NCI-H2107 treated with DMSO at 0.1 percent for 48 hours (cell line): ENCODE data around the gene IRAK1BP1.
"Not testable (repeated sequence)": the region's sequence is repeated elsewhere in the genome, so short reads cannot be mapped to it uniquely, and the experiment has no call there.

ENCODE experiments used
- DNase-seq: peaks from one replicate; lab custom pipeline; 2025; ENCODE audit not compliant: unreplicated experiment; lab: John Stamatoyannopoulos, UW

IRAK1BP1 gene, protein sequence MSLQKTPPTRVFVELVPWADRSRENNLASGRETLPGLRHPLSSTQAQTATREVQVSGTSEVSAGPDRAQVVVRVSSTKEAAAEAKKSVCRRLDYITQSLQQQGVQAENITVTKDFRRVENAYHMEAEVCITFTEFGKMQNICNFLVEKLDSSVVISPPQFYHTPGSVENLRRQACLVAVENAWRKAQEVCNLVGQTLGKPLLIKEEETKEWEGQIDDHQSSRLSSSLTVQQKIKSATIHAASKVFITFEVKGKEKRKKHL

GRCh38 chr6:78867370-78868040 lies at the start of gene IRAK1BP1:
Gene IRAK1BP1 (plus strand): TSS chr6:78867551. CDS start chr6:78867577, 26 bp downstream.
- DNase-seq: peak; percentile 80

GRCh38 chr6:78824045-78824444 lies 43.3 kb upstream of the IRAK1BP1 start:
- no peak for DNase-seq

DNA sequence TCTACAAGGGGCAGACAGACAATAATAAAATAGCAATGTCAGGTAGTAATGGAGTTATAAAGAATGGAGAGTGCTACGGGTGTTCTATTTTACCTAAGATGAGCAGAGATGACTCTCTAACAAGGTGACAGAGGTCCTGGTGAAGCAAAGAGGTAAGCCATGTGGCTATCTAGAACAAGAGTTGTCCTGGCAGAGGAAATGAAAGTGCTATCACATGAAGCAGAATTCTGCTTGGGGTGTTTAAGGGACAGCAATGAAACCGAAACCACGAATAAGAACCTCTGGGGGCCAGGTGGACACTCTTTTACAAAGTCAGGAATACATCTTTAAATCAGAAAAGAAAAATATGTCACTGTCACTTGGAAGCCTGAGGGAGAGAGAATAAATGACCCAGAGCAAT lies 37.9 kb upstream of the IRAK1BP1 start:
- no peak for DNase-seq

GRCh38 chr6:78830805-78831204 lies 36.5 kb upstream of the IRAK1BP1 start:
- DNase-seq: no peak

DNA sequence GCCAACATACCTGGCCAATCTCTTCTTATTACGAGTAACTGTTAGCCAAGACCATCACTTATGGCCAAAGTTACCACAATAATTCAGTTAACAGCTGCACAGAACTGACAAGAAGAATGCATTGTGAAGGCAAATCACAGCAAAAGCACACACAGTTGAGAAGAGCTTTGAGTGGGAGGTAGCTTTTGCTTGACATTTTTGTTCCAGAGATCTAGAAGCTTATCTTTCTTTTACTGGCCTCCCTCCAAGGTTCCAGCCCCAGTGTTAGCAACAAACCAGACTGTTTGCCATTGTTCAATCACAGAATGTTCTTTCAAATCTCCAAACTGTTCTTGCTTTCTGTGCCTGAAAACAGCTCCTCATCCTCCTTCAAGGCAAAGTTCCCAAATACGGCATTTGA lies 35.9 kb upstream of the IRAK1BP1 start:
- no peak for DNase-seq

DNA sequence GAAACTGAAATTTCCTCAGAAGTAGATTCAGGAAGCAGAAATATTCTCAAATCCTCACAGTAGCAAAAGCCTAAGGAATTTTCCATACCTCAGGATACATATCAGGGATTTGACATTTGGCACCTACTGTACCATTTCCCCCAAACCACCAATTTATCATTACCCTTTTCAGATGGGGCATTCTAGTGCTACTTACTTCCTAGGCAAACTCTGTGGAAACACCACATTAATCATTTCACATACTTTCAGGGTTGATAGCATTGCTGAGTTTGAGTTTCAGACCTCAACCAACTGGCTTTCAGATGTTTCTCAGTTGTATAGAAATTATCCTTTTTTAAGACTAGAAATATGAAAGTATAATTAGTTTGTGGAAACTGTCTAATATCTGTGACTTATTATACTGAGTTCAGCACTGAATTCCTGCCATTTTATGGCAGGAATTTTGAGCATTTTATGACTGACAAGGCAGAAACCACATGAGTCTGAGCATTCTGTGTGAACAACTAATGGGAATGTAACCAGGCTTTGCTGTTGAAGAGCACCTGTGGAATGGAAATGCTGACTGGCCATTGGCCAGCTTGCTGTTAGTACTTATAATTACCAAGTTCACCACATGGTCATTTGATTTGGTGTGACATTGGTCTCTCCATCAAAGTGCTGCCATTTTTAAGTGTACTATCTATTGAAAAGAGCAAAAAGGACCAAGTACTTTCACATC lies 35.1 kb upstream of the IRAK1BP1 start:
- DNase-seq: no peak

- DNase-seq: no peak
Observed at GRCh38 chr6:78835817-78836216, 31.5 kb upstream of the IRAK1BP1 start.

DNA sequence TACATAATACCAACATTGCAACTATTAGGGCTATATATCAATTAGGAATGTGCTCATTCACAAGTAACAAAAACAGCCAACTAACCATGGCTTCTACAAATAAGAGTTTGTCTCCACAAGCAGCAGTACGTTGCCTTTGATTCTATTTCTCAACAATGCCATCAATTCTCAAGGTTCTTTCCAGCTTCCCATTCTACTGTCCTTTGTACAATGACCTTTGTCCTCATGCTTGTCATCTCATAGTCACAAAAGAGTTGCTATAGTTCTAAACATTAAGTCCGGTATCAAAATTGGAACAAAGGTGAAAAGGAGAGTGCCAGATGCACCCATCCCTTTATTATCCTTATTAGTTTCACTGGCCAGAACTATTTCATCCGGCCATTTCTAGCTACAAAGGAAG lies 30.8 kb upstream of the IRAK1BP1 start:
- no peak for DNase-seq

DNA sequence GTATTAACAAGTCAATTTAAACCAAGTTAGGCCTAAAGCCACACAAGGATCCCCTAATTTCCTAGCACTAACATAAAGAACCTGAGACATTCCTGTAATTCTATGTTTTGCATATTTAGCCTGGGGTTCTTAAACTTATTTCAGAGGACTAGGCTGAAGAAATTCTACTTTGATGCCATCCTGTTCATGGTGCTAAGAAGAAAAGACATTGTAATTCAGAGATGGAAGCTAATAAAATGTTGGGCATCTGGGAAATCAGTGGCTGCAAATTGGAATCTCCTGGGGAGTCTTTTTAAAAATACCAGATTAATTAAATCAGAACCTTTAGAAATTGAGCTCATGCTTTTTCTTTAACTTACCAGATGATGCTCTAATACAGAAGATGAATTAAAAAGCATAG lies 26.2 kb upstream of the IRAK1BP1 start:
- no peak for DNase-seq

DNA sequence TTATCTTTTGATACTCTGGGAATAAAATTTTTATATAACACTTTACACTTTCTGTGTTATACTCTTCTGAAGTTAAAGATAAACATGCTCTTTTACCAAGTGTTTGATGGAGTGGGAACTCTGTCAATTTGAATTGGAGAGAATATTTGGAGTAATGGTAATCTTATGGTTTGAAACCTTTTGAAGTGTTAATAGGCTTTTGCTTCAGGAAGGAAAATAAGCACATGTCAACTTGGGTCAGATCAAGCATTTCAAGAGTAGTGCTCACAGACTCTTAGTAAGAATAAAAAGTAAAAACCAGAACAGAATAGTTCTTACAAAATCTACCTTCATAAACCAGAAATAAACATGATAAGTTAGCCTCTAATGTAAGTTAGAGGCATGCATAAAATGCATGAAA lies 24.4 kb upstream of the IRAK1BP1 start:
- DNase-seq: no peak

- DNase-seq: no peak
Observed at GRCh38 chr6:78844899-78845298, 22.5 kb upstream of the IRAK1BP1 start.

DNA sequence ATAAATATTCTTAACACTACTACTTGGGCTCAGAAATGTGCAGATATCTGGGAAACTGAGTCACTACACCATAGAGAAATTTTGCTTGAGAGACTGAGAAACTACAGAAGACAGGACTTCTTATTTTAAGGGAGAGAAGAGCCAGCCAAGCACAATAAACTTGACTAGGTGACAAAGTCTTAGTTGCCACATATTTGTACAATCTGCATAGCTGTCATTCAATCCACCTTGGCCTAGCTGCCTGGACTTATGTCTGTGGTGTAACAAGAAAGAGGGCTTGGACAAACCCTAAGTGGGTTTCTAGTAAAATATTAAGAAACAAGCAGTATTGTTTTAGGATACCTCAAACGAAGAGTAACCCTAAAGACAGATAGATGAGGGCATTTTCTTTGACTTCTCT lies 21.8 kb upstream of the IRAK1BP1 start:
- DNase-seq: no peak

- DNase-seq: no peak
Observed at GRCh38 chr6:78850621-78851020, 16.7 kb upstream of the IRAK1BP1 start.

- no peak for DNase-seq
Observed at GRCh38 chr6:78851156-78851555, 16.2 kb upstream of the IRAK1BP1 start.

DNA sequence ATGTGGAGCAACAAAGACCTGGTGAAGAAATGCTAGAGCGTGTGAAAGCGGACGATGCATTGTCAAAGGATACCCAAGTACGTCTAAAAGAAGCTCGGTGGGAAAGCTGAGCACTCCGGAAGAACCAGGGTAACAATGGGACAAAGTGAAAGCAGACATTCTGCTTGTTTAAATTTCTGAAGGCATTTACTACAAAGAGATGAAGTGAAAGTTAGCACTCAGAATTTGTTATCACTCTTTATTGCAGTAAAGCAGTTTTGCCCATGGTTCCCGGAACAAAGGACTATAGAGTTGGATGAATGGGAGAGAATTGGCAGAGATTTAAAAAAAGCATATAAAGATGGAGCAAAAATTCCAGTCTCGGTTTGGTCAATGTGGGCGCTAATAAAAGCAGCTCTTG lies 12.8 kb upstream of the IRAK1BP1 start:
- no peak for DNase-seq

DNA sequence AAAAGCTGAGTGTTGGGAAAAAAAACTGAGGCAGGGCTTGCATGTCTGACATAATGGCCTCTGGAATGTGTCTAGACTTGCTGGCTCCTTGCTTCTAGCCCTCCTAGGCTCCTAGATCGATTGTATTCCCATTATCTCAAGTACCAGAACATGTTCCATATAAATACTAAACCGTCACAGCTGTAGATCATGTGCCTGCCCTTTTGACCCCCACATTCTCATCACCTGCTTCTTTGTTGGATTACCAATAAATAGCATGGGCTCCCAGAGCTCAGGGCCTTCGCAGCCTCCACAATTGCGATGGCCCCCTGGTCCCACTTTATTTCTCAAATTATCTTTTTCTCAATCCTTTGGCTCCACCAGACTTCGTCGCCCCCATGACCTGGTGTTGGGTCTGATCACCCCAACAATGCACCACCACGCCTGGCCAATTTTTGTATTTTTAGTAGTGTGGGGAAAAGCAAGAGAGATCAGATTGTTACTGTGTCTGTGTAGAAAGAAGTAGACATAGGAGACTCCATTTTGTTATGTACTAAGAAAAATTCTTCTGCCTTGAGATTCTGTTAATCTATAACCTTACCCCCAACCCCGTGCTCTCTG lies 8.9 kb upstream of the IRAK1BP1 start:
- not testable (repeated sequence) for DNase-seq

DNA sequence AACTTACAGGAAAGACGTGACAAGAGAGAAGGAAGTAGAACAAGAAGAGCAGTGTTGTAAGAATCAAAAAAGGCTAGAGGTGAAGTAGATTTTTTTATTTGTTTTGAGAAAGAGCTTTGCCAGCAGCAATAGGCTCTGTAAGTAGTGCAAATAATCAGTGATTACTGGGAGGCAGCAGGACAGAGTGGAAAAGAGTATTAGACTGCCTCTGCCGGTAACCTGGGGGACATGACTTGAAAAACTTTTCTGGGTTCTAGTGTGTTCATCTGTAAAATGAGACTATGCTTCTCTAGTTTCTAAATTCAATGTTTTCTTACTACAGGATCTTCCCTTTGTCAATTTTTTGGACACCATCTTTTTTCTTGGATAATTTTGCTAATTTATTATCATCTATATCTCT lies 5.8 kb upstream of the IRAK1BP1 start:
- no peak for DNase-seq

GRCh38 chr6:78863576-78863975 lies 3.8 kb upstream of the IRAK1BP1 start:
- no peak for DNase-seq

DNA sequence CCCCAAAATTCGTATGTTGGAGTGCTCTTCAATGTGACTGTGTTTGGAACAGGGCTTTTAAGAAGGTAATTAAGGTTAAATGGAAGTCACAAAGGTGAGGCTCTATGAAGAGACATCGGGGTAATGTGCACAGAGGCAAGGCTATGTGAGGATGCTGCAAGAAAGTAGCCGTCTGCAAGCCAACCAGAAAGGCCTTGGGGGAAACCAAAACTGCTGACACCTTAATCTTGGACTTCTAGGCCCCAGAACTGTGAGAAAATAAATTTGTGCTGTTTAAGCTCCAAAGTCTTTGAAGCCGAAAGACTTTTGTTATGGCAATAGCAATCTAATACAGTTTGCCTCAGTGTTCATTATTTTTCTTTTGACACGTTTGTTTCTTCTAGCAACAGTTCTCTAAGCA lies 2.4 kb upstream of the IRAK1BP1 start:
- no peak for DNase-seq

DNA sequence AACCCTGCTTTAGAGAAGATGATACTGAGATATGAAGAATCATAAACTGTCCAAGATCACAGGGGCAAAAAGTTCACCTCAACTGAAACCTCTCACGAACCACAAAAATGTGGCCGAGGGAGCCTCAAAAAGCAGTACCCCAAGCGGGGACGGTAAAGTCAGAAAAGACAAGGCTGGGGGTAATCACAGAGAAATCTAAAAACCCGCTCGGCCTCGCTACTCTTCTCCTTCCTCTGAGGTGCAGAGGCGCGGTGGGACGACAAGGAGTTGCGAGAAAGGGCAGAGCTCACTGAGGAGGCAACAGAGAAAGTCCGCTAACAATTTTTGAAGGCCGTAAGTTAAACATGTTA lies 356 bp upstream of the IRAK1BP1 start:
- DNase-seq: no peak

GRCh38 chr6:78868116-78868515 lies 765 bp downstream of the IRAK1BP1 start:
- DNase-seq: peak; percentile 19

- no peak for DNase-seq
Observed at GRCh38 chr6:78875505-78875904, 8.2 kb downstream of the IRAK1BP1 start.
